ENCODE measurements around the gene ZNF654.

DNA sequence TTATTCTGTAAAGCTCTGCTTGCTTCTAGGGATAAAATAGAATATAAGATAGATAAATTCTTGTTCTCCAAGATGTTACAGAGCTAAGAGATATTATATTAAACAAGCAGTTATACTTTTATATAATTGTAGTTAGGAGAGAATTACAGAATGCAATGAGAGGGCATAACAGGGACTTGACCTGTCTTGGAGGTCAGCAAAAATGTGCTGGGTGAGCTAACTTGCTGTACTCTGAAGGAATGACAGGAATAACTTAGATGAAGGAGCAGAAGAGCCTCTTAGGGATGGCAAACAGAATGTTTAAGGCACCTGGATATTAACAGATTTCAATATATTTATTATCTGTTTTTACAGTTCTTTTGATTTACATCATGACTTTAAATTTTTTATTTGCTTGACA is 33.2 kb downstream of the ZNF654 start:
- TF ChIP-seq, protein P1, sequence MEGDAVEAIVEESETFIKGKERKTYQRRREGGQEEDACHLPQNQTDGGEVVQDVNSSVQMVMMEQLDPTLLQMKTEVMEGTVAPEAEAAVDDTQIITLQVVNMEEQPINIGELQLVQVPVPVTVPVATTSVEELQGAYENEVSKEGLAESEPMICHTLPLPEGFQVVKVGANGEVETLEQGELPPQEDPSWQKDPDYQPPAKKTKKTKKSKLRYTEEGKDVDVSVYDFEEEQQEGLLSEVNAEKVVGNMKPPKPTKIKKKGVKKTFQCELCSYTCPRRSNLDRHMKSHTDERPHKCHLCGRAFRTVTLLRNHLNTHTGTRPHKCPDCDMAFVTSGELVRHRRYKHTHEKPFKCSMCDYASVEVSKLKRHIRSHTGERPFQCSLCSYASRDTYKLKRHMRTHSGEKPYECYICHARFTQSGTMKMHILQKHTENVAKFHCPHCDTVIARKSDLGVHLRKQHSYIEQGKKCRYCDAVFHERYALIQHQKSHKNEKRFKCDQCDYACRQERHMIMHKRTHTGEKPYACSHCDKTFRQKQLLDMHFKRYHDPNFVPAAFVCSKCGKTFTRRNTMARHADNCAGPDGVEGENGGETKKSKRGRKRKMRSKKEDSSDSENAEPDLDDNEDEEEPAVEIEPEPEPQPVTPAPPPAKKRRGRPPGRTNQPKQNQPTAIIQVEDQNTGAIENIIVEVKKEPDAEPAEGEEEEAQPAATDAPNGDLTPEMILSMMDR (conservative IDR thresholded peaks at IDR 0.05; ENCODE audit: low read depth, low read length), result no peak
- TF ChIP-seq EZH2 (IDR thresholded peaks at IDR 0.05; ENCODE audit: borderline replicate concordance, low read depth, low read length, poor library complexity, severe bottlenecking), result no peak

All from A673 (cell line).